Osteoblast (primary cell): Measurements from ENCODE around the gene SIRPG. TPM values are rescaled to one million over a fixed set of nuclear protein-coding genes. Genes with fewer than 3 reads are reported as not detected.

Experiments used
- DNase-seq: peaks from one replicate; pipeline ENCODE4 v3.0.0; 2011; ENCODE audit warnings: low spot score, mixed read lengths; ENCODE audit not compliant: insufficient read length; ENCODE audit errors: missing footprints
- H2AFZ ChIP-seq: 2 replicates; pipeline ENCODE4 v1.6.0; 2011; ENCODE audit warnings: mild to moderate bottlenecking, low read length
- H3K27ac ChIP-seq: 2 replicates; pipeline ENCODE4 v1.5.1; 2011; ENCODE audit warnings: mild to moderate bottlenecking, low read depth, low read length, moderate library complexity
- H3K27me3 ChIP-seq: 2 replicates; pipeline ENCODE4 v1.6.0; 2012; ENCODE audit warnings: mild to moderate bottlenecking, control low read depth, inconsistent platforms, low read length, moderate library complexity; ENCODE audit not compliant: insufficient read depth
- H3K36me3 ChIP-seq: 2 replicates; pipeline ENCODE4 v1.5.1; 2011; ENCODE audit warnings: mild to moderate bottlenecking, low read length, control low read depth, moderate library complexity; ENCODE audit not compliant: insufficient read depth
- H3K4me1 ChIP-seq: 2 replicates; pipeline ENCODE4 v1.5.1; 2011; ENCODE audit warnings: mild to moderate bottlenecking, low read length, control low read depth, moderate library complexity; ENCODE audit not compliant: insufficient read depth
- H3K4me2 ChIP-seq: 2 replicates; pipeline ENCODE4 v1.6.0; 2011; ENCODE audit warnings: mild to moderate bottlenecking, low read length; ENCODE audit not compliant: insufficient read depth
- H3K4me3 ChIP-seq: fragments of 200-600 bp; sonication (generic); 3 replicates; pipeline ENCODE4 v1.5.1; 2012; ENCODE audit warnings: mild to moderate bottlenecking, low read length, inconsistent platforms; ENCODE audit not compliant: insufficient read depth
- H3K79me2 ChIP-seq: 2 replicates; pipeline ENCODE4 v1.6.0; 2012; ENCODE audit warnings: mild to moderate bottlenecking, low read length, control low read depth, inconsistent platforms; ENCODE audit not compliant: insufficient read depth
- H3K9me3 ChIP-seq: 2 replicates; pipeline ENCODE4 v1.5.1; 2011; ENCODE audit warnings: low read depth, low read length, control low read depth
- H4K20me1 ChIP-seq: 2 replicates; pipeline ENCODE4 v1.6.0; 2012; ENCODE audit warnings: mild to moderate bottlenecking, low read length, control low read depth; ENCODE audit not compliant: insufficient read depth
- total RNA-seq: library from RNA; depleted of rRNA; stranded (reverse); fragments of >200 nt; gene quantifications from 2 replicates; pipeline ENCODE4 v1.2.3, GENCODE V29; 2012
- TF ChIP-seq, protein P1 (sequence below): IDR thresholded peaks from 2 replicates; pipeline ENCODE4 v1.5.1; 2011; ENCODE audit warnings: mild to moderate bottlenecking, low read depth, low read length, moderate library complexity; ENCODE audit errors: extremely low read depth

SIRPG gene
- total RNA-seq, 1 donor, result not detected

DNA sequence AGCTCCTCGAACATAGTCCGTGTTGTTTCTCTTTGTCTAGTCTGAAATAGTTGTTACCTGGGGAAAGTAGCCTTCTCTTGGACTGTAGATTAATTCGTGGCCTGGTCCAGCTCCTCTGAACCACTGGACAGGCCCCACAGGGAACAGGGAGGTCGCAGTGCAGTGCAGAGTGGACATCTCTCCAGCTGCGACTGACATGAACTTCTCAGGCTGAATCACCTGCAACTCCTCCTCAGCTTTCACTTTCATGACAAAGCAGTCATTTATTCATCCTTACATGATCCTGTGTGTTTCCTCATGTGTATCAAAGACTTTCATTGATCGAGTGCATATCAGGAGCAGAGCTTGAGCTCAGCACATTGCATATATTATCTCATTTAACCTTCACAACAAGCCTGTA, 19.1 kb upstream of the SIRPG start:
- H3K4me1 ChIP-seq, result no peaks in the 10 kb centered on the region
- H3K4me3 ChIP-seq, result no peak overlapping the region
- H4K20me1 ChIP-seq, result no peaks in the 10 kb centered on the region
- no peak overlapping the region for H3K4me2 ChIP-seq
- H3K79me2 ChIP-seq, result no peaks in the 10 kb centered on the region
- TF ChIP-seq, protein P1, sequence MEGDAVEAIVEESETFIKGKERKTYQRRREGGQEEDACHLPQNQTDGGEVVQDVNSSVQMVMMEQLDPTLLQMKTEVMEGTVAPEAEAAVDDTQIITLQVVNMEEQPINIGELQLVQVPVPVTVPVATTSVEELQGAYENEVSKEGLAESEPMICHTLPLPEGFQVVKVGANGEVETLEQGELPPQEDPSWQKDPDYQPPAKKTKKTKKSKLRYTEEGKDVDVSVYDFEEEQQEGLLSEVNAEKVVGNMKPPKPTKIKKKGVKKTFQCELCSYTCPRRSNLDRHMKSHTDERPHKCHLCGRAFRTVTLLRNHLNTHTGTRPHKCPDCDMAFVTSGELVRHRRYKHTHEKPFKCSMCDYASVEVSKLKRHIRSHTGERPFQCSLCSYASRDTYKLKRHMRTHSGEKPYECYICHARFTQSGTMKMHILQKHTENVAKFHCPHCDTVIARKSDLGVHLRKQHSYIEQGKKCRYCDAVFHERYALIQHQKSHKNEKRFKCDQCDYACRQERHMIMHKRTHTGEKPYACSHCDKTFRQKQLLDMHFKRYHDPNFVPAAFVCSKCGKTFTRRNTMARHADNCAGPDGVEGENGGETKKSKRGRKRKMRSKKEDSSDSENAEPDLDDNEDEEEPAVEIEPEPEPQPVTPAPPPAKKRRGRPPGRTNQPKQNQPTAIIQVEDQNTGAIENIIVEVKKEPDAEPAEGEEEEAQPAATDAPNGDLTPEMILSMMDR, result no peak
- no peak overlapping the region for H3K27ac ChIP-seq
- no peaks in the 10 kb centered on the region for H3K9me3 ChIP-seq
- H3K27me3 ChIP-seq, result no peaks in the 10 kb centered on the region
- DNase-seq, result no peak
- no peak overlapping the region for H2AFZ ChIP-seq
- no peaks in the 10 kb centered on the region for H3K36me3 ChIP-seq

DNA sequence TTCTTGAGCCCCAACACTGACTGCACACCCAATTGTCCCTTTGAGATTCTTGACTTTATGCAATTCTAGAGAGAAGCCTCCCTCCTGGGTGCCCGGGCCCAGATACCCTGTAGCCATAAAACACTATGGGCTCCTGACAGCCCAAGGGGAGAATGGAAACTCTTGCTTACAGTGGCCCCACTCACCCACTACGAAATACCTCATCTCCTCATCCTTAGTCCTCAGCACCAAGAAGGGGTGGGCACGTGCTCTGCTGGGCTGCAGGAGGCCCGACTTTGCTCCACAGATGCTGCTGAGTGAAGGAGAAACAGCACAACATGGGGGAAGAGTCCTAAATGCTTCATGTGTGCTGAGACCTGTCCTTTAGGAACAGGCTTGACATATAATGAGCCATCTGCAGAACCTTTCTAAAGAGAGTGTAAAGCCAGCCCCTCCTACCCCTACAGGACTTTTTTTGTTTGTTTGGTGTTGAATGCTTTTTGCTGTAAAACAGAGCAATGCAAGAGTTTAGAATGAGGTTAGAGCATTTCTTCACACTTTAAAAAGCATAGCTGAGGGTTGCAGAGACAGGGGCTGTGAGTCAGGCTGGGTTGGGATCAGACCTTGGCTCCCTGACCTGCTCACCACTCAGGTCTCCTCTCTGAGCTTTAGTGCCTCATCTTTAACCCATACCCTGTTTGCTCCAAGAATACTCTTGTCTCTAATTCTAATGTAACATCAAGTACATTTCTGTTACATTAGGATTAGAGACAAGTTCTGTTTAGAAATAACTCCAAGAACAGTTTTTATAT, 17.6 kb upstream of the SIRPG start:
- H3K4me1 ChIP-seq, result no peaks in the 10 kb centered on the region
- no peak overlapping the region for H2AFZ ChIP-seq
- H3K4me3 ChIP-seq, result no peak overlapping the region
- H3K79me2 ChIP-seq, result no peaks in the 10 kb centered on the region
- H3K4me2 ChIP-seq, result no peak overlapping the region
- H4K20me1 ChIP-seq, result no peaks in the 10 kb centered on the region
- H3K27me3 ChIP-seq, result no peaks in the 10 kb centered on the region
- no peak for DNase-seq
- TF ChIP-seq, protein P1, result no peak
- no peaks in the 10 kb centered on the region for H3K36me3 ChIP-seq
- no peak overlapping the region for H3K27ac ChIP-seq
- no peaks in the 10 kb centered on the region for H3K9me3 ChIP-seq

DNA sequence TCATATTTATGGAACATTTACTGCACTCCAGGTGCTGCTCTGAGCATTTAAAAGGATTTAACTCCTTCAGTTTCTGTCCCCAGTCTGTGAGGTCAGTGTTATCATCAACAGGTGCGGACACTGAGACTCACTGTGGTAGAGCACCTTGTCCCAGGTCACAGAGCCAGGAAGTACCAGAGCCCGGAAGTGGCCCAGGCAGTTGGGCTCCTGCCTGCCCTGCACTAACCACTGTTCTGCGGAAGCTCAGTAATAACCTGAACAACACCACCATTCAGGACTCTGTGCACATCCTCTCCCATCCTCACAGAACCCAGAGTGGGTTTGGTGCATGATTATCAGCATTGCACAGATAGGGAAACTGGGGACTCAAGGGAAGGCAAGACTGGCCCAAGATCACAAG, 16.8 kb upstream of the SIRPG start:
- no peak overlapping the region for H3K4me3 ChIP-seq
- H3K79me2 ChIP-seq, result no peaks in the 10 kb centered on the region
- H4K20me1 ChIP-seq, result no peaks in the 10 kb centered on the region
- no peak overlapping the region for H3K4me2 ChIP-seq
- TF ChIP-seq, protein P1, result no peak
- no peaks in the 10 kb centered on the region for H3K4me1 ChIP-seq
- no peaks in the 10 kb centered on the region for H3K9me3 ChIP-seq
- no peak overlapping the region for H3K27ac ChIP-seq
- DNase-seq, result no peak
- H3K27me3 ChIP-seq, result no peaks in the 10 kb centered on the region
- H2AFZ ChIP-seq, result no peak overlapping the region
- no peaks in the 10 kb centered on the region for H3K36me3 ChIP-seq

DNA sequence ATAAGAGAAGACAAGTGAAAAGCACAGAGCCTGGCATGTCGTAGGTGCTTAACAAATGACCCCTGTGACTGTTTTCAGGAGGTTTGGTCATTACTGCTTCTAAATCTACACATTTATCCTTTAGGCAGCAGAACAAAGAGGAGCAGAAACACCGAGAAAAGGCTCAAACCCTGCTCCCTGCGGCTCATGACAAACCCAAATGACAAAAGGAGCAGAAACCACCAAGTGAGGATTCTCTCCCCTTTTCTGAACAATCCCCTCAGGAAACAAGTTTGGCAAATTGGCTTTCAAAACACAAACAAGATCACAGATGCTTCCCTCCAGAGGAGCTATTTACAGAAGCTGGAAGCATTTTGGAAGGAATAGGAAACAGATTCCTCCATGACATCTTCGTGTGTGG, 15.8 kb upstream of the SIRPG start:
- Histone ChIP-seq H3K4me1 (no peaks in the 10 kb centered on the region), H3K9me3 (no peaks in the 10 kb centered on the region), H2AFZ (no peak overlapping the region), H3K27ac (no peak overlapping the region), H4K20me1 (no peaks in the 10 kb centered on the region), H3K79me2 (no peaks in the 10 kb centered on the region), H3K27me3 (peaks cover 3% of the 10 kb centered on the region), H3K4me2 (no peak overlapping the region), H3K4me3 (no peak overlapping the region), H3K36me3 (no peaks in the 10 kb centered on the region)
- TF ChIP-seq, protein P1, result no peak
- no peak for DNase-seq
